Measurements from ENCODE around the gene CATSPERZ.

CATSPERZ gene

GRCh38 chr11:64347193-64347867 lies 47.2 kb downstream of the CATSPERZ start:
- H3K27ac ChIP-seq: no peak overlapping the region
- TF ChIP-seq CTCF (IDR thresholded peaks at IDR 0.05) (no peak), ZFX (IDR thresholded peaks at IDR 0.05; ENCODE audit: borderline replicate concordance) (no peak)

- no peak for TF ChIP-seq CTCF (IDR thresholded peaks at IDR 0.05)
- no peak for TF ChIP-seq ZFX (IDR thresholded peaks at IDR 0.05; ENCODE audit: borderline replicate concordance)
- no peak overlapping the region for H3K27ac ChIP-seq
Observed at GRCh38 chr11:64348383-64349024, 48.3 kb downstream of the CATSPERZ start.

GRCh38 chr11:64349025-64349387 lies 48.8 kb downstream of the CATSPERZ start:
- TF ChIP-seq ZFX (IDR thresholded peaks at IDR 0.05; ENCODE audit: borderline replicate concordance): no peak
- no peak for TF ChIP-seq CTCF (IDR thresholded peaks at IDR 0.05)
- no peak overlapping the region for H3K27ac ChIP-seq

- TF ChIP-seq ZFX (IDR thresholded peaks at IDR 0.05; ENCODE audit: borderline replicate concordance): no peak
- TF ChIP-seq CTCF (IDR thresholded peaks at IDR 0.05): no peak
- H3K27ac ChIP-seq: no peak overlapping the region
Observed at GRCh38 chr11:64349404-64349803, 49.2 kb downstream of the CATSPERZ start.

- no peak overlapping the region for H3K27ac ChIP-seq
Observed at GRCh38 chr11:64351136-64351631, 51.0 kb downstream of the CATSPERZ start.

GRCh38 chr11:64352099-64352994 lies 52.2 kb downstream of the CATSPERZ start:
- no peak for TF ChIP-seq ZFX (IDR thresholded peaks at IDR 0.05; ENCODE audit: borderline replicate concordance)
- TF ChIP-seq CTCF (IDR thresholded peaks at IDR 0.05): no peak
- H3K27ac ChIP-seq: no peak overlapping the region

More at GRCh38 chr11:64351136-64351631, 51.0 kb downstream of the CATSPERZ start:
- no peak for TF ChIP-seq CTCF (IDR thresholded peaks at IDR 0.05)

Data from 22Rv1 (cell line).